RWPE1 (cell line): ENCODE data around the gene TTC34.

Experiments
- CTCF ChIA-PET: fragments of 350-600 bp; sonication (Branson Sonifier 250); formaldehyde crosslinking; extraction: SDS; loops from one replicate; lab custom pipeline; 2021; lab: Yijun Ruan, JAX
- POLR2A ChIA-PET: fragments of 400-600 bp; formaldehyde crosslinking; extraction: SDS; loops from one replicate; lab custom pipeline; 2020; ENCODE audit warnings: antibody characterized with exemption; ENCODE audit not compliant: low non-redundant PET; lab: Yijun Ruan, JAX
- DNase-seq: peaks from one replicate; pipeline ENCODE4 v3.0.0; 2012; ENCODE audit warnings: low spot score
- H3K27ac ChIP-seq: fragments of 450-650 bp; 2 replicates; pipeline ENCODE4 v1.5.1; 2017
- TF ChIP-seq, protein P1 (sequence below): fragments of 450-650 bp; conservative IDR thresholded peaks from 2 replicates; pipeline ENCODE4 v1.5.1; 2017; ENCODE audit warnings: low read depth, mild to moderate bottlenecking

Gene TTC34

DNA sequence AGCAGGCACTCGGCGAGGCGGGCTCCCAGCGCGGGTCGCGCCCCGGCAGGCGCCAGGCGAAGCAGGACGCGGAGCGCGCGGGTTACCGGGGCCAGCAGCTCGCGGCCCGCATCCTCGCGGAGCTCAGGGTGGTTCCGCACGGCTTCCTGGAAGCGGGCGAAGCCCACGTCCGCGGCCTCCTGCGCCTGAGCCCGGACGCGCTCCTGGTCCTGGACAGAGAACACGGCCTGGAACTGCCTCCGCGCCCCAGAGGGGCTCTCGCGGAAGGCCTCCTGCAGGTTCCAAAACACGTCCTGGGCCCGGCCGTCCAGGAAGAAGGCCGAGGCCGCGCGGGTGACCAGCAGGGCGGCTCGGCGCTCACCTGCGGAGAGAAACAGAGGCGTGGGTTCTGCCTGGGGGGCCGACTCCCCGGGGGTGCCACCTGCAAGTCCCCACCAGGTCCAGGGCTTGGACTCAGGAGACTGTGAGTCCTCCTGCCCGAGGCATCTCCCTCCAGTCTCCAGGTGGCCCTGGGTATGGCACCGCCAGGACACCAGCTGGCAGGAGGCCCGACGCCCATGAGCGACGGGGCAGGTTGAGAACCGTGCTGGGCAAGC lies 11.4 kb downstream of the TTC34 start:
- no peak overlapping the region for H3K27ac ChIP-seq
- ChIA-PET POLR2A (no interaction called here), CTCF (no interaction called here)
- DNase-seq = no peak
- TF ChIP-seq, protein P1, sequence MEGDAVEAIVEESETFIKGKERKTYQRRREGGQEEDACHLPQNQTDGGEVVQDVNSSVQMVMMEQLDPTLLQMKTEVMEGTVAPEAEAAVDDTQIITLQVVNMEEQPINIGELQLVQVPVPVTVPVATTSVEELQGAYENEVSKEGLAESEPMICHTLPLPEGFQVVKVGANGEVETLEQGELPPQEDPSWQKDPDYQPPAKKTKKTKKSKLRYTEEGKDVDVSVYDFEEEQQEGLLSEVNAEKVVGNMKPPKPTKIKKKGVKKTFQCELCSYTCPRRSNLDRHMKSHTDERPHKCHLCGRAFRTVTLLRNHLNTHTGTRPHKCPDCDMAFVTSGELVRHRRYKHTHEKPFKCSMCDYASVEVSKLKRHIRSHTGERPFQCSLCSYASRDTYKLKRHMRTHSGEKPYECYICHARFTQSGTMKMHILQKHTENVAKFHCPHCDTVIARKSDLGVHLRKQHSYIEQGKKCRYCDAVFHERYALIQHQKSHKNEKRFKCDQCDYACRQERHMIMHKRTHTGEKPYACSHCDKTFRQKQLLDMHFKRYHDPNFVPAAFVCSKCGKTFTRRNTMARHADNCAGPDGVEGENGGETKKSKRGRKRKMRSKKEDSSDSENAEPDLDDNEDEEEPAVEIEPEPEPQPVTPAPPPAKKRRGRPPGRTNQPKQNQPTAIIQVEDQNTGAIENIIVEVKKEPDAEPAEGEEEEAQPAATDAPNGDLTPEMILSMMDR = no peak

- ChIA-PET POLR2A (interaction anchor here (0.6 kb wide), 1 partner anchor 204 kb away, joined by 7 read pairs; no protein-coding TSS in a partner anchor), CTCF (no interaction called here)
- H3K27ac ChIP-seq = no peak overlapping the region
- TF ChIP-seq, protein P1 = no peak
- DNase-seq = no peak
Measured at GRCh38 chr1:2789164-2789985, 12.1 kb downstream of the TTC34 start.

DNA sequence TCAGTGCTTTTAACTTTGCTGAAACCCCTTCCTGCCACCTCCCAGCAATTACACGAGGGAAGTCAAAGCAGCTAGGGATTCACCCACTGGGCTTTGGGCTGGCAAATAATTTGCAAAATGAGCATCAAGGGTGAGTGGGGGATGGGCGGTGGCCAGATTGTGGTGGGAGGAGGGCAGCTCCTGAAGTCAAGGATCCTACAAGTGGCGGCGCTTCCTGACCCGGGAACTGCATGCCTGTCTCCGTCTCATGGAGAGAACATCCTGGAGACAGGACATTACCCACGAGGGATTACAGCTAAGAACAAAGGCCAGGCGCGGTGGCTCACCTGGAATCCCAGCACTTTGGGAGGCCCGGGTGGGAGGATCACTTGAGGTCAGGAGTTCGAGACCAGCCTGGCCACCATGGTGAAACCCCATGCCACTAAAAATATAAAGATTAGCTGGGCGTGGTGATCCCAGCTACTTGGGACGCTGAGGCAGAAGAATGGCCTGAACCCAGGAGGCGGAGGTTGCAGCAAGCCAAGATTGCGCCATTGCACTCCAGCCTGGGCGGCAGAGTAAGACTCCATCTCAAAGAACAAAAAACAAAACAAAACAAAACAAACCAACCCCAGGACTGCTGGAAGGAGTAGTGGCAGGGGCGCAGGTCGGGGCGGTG lies 12.9 kb downstream of the TTC34 start:
- TF ChIP-seq, protein P1 = no peak
- ChIA-PET POLR2A (interaction anchor here (0.6 kb wide), 1 partner anchor 203 kb away, joined by 7 read pairs; no protein-coding TSS in a partner anchor), CTCF (no interaction called here)
- DNase-seq = no peak
- H3K27ac ChIP-seq = no peak overlapping the region

DNA sequence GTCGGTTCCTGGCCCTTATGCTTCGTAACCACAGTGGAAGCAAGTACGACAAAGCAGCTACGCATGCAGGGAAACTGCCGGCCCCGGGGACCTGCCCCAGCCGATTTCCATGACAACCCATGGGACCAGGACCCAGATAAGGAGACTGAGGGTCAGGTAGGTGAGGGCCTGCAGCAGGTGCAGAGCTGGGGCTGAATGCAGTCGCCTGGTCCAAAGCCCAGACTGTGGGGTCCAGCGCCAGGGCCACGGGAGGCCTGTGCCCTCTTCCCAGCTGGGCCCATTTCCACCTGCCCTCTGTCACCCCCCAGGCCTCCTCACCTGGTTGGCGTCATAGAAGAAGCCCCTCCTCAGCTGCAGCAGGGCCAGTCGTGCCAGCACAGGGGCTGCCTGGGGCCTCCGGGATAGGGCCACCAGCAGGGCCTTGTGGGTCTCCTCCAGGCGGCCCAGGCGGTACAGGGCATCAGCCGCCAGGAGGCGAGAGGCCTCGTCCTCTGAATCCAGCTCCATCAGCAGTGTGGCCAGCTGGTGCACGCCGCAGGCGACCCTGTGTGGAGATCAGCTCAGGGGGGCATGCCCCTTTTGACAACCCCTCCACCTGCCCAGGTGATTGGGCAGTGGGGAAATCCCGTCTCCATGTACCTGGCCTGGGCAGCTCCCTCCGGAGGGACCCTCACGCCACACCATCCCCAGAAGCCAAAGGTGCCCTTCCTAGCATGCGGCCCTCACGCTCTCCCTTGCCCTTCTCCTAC lies 14.2 kb downstream of the TTC34 start:
- TF ChIP-seq, protein P1 = no peak
- no peak for DNase-seq
- CTCF ChIA-PET = interaction anchor here (0.6 to 0.9 kb wide), 4 partner anchors 12 to 819 kb away, joined by 3 to 7 read pairs (median 3); no protein-coding TSS in a partner anchor
- POLR2A ChIA-PET = no interaction called here
- no peak overlapping the region for H3K27ac ChIP-seq

- H3K27ac ChIP-seq = no peak overlapping the region
- DNase-seq = no peak
- CTCF ChIA-PET = interaction anchor here (0.6 to 0.9 kb wide), 3 partner anchors 13 to 820 kb away, joined by 3 to 7 read pairs (median 3); no protein-coding TSS in a partner anchor
- POLR2A ChIA-PET = no interaction called here
- TF ChIP-seq, protein P1 = no peak; the same call in 1 of the 2 replicates
Measured at GRCh38 chr1:2786329-2787162, 14.9 kb downstream of the TTC34 start.
